Mucosa of stomach (tissue), 1 donor: Measurements from ENCODE around the gene GNB1L.

Experiments
- H3K27me3 ChIP-seq: one replicate; pipeline ENCODE4 v1.7.0; 2013; ENCODE audit warnings: mild to moderate bottlenecking, low read length; ENCODE audit not compliant: control insufficient read depth, insufficient read depth
- H3K36me3 ChIP-seq: one replicate; pipeline ENCODE4 v1.7.0; 2013; ENCODE audit warnings: low read length; ENCODE audit not compliant: control insufficient read depth, insufficient read depth
- H3K4me1 ChIP-seq: one replicate; pipeline ENCODE4 v1.7.0; 2013; ENCODE audit warnings: mild to moderate bottlenecking, low read length; ENCODE audit not compliant: control insufficient read depth, insufficient read depth
- H3K4me3 ChIP-seq: one replicate; pipeline ENCODE4 v1.7.0; 2013; ENCODE audit warnings: low read length
- H3K9ac ChIP-seq: one replicate; pipeline ENCODE4 v1.7.0; 2013; ENCODE audit warnings: mild to moderate bottlenecking, low read length, moderate library complexity
- H3K9me3 ChIP-seq: one replicate; pipeline ENCODE4 v1.7.0; 2013; ENCODE audit warnings: mild to moderate bottlenecking, low read length, moderate library complexity; ENCODE audit not compliant: control insufficient read depth
- donor health status: Pancreatic carcinoma.

The GNB1L gene

DNA sequence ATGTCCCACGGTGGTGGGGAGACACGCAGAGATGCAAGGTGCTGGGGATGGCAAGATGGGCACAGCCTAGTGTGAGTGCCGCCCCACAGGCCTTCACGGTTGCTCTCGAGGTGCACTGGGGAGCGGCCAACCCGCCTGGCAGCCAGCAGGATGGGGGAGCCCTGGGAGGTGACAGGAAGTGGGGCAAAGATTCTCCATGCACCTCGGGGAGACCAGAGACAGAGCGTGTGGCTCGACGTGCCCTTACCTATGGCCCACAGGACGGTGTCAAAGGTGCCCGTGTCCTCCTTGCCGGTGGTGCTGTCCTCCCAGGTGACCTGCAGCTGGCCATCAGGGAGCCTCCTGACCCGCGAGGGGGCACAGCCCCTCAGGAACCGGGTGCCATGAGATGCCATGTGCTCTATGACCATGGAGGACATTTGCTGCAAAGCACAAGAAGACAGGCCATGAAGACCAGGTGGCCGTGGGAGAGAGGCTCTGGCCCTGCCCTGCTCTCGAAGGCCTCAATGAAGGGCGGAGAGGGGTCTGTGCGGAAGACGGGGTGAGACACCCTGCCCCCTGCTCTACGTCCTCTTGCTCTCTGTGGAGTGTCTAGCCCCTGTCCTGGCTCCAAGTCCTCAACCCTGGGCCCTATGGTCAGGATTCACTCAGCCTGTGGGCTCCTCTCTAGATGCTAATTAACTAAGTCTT, 40.6 kb upstream of the GNB1L start:
- H3K4me1 ChIP-seq = no peaks in the 10 kb centered on the region
- no peak overlapping the region for H3K9ac ChIP-seq
- peaks cover 4% of the 10 kb centered on the region for H3K36me3 ChIP-seq
- no peaks in the 10 kb centered on the region for H3K9me3 ChIP-seq
- H3K4me3 ChIP-seq = no peak overlapping the region
- H3K27me3 ChIP-seq = no peaks in the 10 kb centered on the region

DNA sequence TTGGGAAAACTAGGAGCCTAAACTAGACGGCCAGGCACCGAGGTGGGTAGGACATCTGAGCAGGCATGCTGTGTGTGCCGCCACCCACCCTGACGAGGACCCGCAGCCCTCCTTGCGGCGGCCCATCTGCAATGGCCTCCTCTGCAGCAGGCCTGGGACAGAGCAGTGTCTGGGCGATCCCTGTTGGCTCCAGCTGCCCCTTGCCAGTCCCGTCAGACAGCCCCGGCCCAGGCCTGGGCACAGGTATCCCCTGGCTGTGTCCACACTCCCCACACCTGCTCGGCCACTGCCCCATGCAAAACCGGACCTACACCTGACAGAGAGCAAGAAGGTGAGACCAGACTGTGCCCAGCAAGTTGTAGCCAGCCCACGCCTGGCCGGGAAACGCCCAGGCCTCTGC, 38.7 kb upstream of the GNB1L start:
- no peak overlapping the region for H3K9ac ChIP-seq
- no peaks in the 10 kb centered on the region for H3K9me3 ChIP-seq
- H3K4me1 ChIP-seq = no peaks in the 10 kb centered on the region
- peaks cover 4% of the 10 kb centered on the region for H3K36me3 ChIP-seq
- no peak overlapping the region for H3K4me3 ChIP-seq
- H3K27me3 ChIP-seq = no peaks in the 10 kb centered on the region

DNA sequence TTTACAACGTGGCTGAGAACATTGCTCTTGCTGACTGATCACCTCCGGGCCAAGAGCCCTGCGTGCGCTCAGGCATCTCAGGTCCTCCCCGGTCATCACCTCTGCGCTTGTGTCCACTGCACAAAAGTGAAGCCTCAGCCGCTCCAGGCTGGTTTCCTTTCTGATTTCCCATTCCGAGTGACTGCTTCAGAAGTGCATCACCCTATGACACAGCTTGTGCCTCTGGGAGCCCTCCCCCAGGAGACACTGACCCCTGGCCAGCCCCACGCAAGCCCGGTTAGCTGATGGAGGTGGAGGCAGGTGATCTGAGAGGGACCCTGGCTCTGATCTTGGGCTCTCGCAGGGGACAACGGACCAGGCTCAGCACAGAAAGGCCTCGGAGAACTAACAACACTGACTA, 38.3 kb upstream of the GNB1L start:
- H3K9ac ChIP-seq = no peak overlapping the region
- H3K27me3 ChIP-seq = no peaks in the 10 kb centered on the region
- no peak overlapping the region for H3K4me3 ChIP-seq
- H3K9me3 ChIP-seq = no peaks in the 10 kb centered on the region
- H3K36me3 ChIP-seq = peaks cover 4% of the 10 kb centered on the region
- H3K4me1 ChIP-seq = no peaks in the 10 kb centered on the region

DNA sequence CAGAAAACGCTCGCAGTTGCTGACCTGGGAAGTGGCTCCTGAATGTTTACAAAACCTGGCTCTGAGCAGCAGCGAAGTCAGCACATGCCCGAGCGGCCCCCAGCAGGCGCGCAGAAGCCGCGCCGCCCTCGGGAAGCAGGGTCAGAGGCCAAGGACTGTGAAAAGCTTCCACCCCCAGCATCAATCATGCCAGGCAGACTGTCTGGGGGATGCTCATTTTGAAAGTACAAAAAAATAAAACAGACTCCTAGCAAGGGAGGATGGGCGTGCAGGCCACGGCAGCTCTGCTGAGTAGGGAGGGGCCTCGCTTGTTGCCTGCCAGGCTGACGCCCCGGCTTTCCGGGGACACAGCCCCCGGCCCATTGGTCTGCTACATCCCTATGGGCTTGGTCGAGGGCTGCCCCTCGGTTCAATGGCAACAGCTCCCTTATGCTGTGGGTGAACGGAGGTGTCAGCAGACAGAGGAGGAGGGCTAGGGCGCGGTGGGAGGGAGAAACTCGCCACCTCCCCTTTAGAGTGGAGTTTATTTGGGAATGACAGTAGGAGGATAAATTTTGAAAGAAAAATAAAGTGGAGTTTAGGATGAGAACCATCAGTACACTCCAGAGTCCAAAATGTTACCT, 37.7 kb upstream of the GNB1L start:
- H3K4me3 ChIP-seq = no peak overlapping the region

DNA sequence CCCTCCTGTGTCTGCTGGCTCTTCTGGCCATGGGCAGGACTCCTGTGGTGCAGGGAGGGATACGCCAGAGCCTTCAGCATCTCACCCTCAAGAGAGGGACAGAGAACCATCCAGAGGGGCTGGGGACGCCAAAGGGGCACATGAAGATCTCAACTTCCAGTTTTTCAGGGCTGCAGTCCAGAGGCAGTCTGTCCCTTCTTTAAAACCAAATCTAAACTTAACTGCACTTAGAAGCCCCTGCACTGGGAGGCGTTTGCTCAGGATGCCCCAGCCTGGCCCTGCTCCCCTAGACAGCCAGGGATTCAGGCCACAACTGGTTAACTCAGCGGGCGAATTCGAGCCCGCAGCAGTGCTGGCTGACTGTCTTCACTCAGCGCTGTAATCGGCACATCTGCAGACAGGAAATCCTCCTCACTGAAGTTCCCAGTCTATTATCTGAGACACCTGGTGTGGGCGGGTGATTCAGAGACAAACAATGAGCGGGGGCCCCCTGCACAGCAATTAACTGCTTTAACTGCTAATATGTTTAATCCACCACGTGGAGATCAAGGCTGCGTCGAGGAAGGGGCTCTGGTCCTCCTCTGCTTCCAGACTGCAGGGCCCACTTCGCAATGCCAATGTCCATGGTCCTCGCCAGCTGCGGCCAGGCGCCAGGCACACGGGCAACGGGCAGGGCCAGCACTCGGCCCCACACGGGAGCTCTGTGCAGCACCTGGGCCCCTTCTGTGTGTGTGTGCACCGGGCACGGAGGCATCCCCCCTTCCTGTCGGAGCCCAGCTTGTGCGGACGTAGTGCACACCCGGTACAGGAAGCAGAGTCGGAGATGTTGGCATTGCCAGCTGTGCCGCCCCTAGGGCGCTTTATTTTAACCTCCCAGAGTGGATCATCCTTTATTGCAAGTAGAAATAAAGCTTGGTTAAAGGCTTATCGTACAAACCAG, 36.9 kb upstream of the GNB1L start:
- no peak overlapping the region for H3K9ac ChIP-seq
- H3K4me1 ChIP-seq = no peaks in the 10 kb centered on the region
- no peak overlapping the region for H3K4me3 ChIP-seq
- H3K27me3 ChIP-seq = no peaks in the 10 kb centered on the region
- H3K36me3 ChIP-seq = peaks cover 4% of the 10 kb centered on the region
- no peaks in the 10 kb centered on the region for H3K9me3 ChIP-seq

More for the DNA sequence above, 37.7 kb upstream of the GNB1L start:
- Histone ChIP-seq H3K9ac (no peak overlapping the region), H3K36me3 (peaks cover 4% of the 10 kb centered on the region), H3K9me3 (no peaks in the 10 kb centered on the region), H3K27me3 (no peaks in the 10 kb centered on the region), H3K4me1 (no peaks in the 10 kb centered on the region)

DNA sequence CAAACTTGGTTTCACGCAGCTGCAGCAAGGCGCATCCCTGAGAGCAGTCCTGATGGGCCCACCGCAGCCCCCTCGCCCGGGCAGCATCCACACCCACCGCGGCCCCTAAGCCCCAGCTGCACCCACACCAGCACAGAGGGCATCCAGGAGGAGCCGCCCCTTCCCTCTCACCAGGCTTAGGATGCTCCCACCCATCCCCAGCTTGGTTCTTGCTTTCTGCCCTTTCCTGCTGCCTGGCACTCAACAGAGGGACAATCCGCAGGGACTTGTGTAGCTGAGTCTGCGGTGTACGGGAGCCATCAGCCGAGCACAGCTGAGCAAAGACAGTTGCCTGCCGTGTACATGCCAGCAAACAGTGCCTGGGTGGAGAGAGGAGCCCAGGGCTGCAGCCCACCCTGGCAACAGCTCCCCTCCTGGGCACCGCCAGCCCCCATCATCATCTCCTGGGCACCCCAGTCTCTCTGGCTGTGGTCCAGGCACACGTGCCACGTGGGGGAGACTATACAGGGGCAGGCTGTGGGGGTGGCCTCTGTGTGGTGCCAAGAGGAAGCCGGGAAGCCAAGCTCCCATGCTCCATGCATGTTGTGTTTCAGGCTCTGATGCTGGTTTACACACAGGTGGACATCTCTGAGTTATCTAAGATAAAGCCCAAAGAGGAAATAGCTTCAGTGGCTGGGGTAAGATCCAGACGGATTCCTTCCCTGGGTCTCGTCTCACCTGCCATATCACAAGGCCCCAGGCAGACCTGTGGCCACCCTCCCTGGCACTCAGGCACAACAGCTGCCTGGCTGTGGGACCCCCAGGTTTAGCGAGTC, 36.0 kb upstream of the GNB1L start:
- H3K4me1 ChIP-seq = no peaks in the 10 kb centered on the region
- no peaks in the 10 kb centered on the region for H3K9me3 ChIP-seq
- no peaks in the 10 kb centered on the region for H3K27me3 ChIP-seq
- H3K9ac ChIP-seq = no peak overlapping the region
- H3K4me3 ChIP-seq = no peak overlapping the region
- H3K36me3 ChIP-seq = peaks cover 4% of the 10 kb centered on the region

DNA sequence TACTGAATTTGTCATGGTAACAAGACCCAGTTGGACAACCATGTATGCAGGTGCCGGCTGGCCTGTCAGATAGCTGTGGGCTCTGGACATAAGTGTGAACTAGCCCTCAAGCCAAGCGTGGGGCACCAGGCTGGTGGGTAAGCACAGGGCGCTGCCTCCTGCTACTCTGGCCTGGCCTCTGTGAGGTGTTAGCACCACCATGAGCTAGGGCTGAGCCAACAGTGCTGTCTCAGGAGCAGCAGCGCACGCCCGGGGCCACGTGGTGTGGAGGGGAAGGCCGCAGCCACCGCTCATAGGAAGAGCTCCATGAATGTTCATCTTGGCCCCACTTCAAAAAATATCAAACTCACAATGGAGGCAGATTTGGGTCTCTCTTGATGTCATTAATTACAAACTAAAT, 35.3 kb upstream of the GNB1L start:
- H3K4me1 ChIP-seq = no peaks in the 10 kb centered on the region

DNA sequence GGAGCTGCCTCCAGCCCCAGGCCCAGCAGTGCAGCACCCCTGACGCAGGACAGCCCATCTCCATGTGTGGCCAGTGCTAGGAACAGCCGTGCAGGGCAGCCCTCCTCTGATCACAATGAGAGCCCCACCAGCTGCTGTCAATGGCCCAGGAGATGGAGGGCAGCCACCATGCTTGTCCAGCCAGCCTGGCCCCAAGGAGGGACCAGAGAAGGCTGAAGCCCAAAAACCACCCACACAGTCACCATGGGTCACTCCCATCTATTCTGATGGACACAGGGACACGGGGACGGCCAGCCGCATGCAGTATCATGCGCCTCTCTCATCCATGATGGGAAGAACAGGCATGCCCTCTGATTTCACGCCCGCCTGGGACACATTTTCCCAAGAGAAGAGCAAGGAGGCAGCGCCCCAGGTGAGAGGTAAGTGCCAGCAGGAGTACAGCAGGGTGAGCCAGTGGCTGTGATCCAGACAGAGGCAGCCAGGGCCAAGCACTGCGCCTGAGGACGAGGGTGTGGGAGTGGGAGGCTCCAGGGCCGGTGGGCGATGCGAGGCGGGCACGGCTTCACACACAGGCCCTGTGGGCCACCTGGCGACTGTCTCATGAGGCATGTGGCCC, 33.6 kb upstream of the GNB1L start:
- H3K4me3 ChIP-seq = no peak overlapping the region
- no peaks in the 10 kb centered on the region for H3K36me3 ChIP-seq
- H3K27me3 ChIP-seq = no peaks in the 10 kb centered on the region
- H3K9me3 ChIP-seq = no peaks in the 10 kb centered on the region
- no peaks in the 10 kb centered on the region for H3K4me1 ChIP-seq
- H3K9ac ChIP-seq = no peak overlapping the region

More for the DNA sequence above, 35.3 kb upstream of the GNB1L start:
- Histone ChIP-seq H3K27me3 (no peaks in the 10 kb centered on the region), H3K9me3 (no peaks in the 10 kb centered on the region), H3K4me3 (no peak overlapping the region), H3K36me3 (peaks cover 4% of the 10 kb centered on the region), H3K9ac (no peak overlapping the region)

DNA sequence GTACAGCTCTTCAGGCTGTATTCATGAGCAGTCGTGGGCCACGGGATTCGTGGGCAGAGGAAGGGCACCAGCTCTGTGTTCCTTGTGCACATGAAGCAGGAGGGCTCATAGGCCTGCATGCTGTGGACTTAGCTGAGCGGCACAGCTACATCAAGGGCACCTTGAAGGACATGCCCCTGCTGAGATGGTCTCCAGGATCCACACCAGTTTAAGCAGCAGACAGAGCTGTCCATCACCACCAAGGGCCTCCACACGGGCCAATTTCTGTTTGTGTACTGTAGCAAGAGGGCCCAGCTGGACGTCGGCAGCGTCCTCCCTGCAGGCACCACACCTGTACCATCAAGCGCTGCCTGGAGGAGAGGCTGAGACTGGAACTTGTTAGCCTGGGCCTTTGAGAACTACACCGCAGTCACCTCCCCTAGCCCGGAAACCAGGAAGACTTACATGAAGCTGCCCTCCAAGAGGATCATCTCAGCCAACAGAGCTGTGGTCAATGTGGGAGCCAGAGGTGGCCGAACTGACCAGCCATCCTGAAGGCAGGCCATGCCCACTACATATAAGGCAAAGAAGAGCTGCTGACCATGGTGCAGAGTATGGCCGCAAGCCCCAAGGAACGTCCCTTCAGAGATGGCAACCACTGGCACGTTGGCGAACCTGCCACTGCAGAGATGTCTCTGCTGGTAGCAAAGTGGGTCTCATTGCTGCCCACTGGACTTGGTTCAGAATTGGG, 32.7 kb upstream of the GNB1L start:
- H3K9me3 ChIP-seq = no peaks in the 10 kb centered on the region
- no peaks in the 10 kb centered on the region for H3K36me3 ChIP-seq

DNA sequence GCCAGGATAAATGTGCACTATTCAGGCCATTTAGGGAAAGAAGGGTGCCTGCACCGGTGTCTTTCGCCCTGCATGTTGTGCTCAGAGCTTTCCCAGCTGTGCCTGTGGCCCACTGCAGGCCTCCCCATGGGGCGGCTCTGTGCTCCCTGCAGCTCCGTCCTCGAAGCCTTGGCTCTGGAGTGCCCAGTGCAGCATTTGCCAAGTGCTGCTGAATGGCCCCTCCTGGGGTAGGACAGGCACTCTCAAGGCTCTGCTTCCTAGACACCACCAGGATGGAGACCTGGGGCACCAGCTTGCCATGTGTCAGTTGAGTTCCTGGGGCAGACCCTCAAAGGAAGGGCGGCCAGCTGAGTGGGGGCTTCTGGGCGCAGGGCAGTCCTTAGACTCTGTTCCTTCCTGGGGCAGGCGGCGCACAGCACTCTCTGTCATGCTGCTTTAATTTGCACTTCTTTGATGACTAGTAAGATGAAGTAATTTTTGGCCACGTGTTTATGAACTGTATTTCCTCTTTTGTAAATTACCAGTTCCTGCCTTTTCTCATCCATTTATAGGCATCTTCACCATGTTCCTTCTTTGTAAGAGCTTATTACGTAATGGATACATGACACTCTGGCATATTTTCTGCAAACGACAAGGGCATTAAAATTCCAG, 32.1 kb upstream of the GNB1L start:
- Histone ChIP-seq H3K4me1 (no peaks in the 10 kb centered on the region), H3K4me3 (no peak overlapping the region), H3K9me3 (no peaks in the 10 kb centered on the region), H3K36me3 (no peaks in the 10 kb centered on the region), H3K27me3 (no peaks in the 10 kb centered on the region), H3K9ac (no peak overlapping the region)

More for the DNA sequence above, 32.7 kb upstream of the GNB1L start:
- H3K9ac ChIP-seq = no peak overlapping the region
- H3K4me1 ChIP-seq = no peaks in the 10 kb centered on the region
- H3K27me3 ChIP-seq = no peaks in the 10 kb centered on the region
- H3K4me3 ChIP-seq = no peak overlapping the region
